Heart left ventricle (tissue), 13 donors: ENCODE data around the gene PTPRC.

ENCODE experiments used
- POLR2A ChIP-seq, 2 donors: fragments of 450-650 bp; IDR thresholded peaks; one replicate each; pipeline ENCODE4 v1.6.1; 2017; ENCODE audit warnings: antibody characterized with exemption in 2 of 2, mild to moderate bottlenecking in 2 of 2, moderate library complexity in 2 of 2
- TF ChIP-seq, protein P1 (sequence below), 12 donors: fragments of 200-600 bp; sonication (generic) in 4 of 12; IDR thresholded peaks; one replicate each; pipeline versions ENCODE4 v1.5.0 to v1.8.0; 2018 to 2022; ENCODE audit warnings: antibody characterized with exemption in 12 of 12, mild to moderate bottlenecking in 5 of 12
- donor health status: ischemic (EF 13 %, LVEDD 7.1; RV severe dilation, severe dysfunction).
- donor health status: DM: no; HTN: yes; CAD: no.
- donor health status: DM: no; HTN: no; CAD: no.
- donor health status: ischemic (EF 25% LVEDD 6.9; RV normal size, moderate dysfunction).
- donor health status: ischemic (EF 25% LVEDD 5.7; RV mildly dilated, moderate dysfunction).
- donor health status: ischemic (EF 35%, LVEDD 5.7; RV mildly dilated, moderate dysfunction).
- donor health status: nonischemic (EF 11% LVEDD 7.7; RV severe dilation, severe dysfunction).
- donor health status: DM: yes; HTN: yes; CAD: no.
- donor health status: PGD.
- donor health status: ischemic (EF 29% LVEDD 5.4; RV normal size, mild dysfunction).
- donor health status: nonischemic (EF 23%, LVEDD 6.1; RV moderate dilation, normal function).

DNA sequence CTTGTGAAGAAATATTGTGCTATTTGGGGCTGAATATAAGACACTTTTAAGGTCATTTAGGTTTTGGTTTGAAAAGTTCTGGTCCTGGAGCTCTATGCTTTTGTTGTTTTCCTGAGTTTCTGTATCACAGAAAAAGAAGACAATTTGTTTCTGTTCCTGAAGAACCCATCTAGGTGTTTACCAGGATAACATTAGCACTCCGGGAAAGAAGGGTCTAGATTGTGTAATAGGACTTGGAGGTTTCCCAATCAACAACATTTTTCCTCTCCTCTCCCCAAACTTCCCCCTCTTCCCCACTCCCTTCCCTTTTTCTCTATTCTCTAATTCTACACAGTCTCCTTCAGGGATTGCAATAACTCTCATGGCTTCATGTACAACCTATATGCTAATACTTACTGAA, 78.7 kb downstream of the PTPRC start:
- TF ChIP-seq, protein P1, sequence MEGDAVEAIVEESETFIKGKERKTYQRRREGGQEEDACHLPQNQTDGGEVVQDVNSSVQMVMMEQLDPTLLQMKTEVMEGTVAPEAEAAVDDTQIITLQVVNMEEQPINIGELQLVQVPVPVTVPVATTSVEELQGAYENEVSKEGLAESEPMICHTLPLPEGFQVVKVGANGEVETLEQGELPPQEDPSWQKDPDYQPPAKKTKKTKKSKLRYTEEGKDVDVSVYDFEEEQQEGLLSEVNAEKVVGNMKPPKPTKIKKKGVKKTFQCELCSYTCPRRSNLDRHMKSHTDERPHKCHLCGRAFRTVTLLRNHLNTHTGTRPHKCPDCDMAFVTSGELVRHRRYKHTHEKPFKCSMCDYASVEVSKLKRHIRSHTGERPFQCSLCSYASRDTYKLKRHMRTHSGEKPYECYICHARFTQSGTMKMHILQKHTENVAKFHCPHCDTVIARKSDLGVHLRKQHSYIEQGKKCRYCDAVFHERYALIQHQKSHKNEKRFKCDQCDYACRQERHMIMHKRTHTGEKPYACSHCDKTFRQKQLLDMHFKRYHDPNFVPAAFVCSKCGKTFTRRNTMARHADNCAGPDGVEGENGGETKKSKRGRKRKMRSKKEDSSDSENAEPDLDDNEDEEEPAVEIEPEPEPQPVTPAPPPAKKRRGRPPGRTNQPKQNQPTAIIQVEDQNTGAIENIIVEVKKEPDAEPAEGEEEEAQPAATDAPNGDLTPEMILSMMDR (IDR thresholded peaks at IDR 0.05), result no peak
- TF ChIP-seq POLR2A (IDR thresholded peaks at IDR 0.05), result no peak
